HTERT RPE-1 (cell line): ENCODE results near the gene NDUFV1.
"Not testable (repeated sequence)": the region's sequence is repeated elsewhere in the genome, so short reads cannot be mapped to it uniquely, and the experiment has no call there.

Source experiments
- in situ Hi-C: fragments of 300-500 bp; cut with MboI; formaldehyde crosslinking; loops from 4 replicates; pipeline ENCODE4 v1.14.3; 2020; ENCODE audit warnings: low sequenced_read_pairs

The NDUFV1 gene

DNA sequence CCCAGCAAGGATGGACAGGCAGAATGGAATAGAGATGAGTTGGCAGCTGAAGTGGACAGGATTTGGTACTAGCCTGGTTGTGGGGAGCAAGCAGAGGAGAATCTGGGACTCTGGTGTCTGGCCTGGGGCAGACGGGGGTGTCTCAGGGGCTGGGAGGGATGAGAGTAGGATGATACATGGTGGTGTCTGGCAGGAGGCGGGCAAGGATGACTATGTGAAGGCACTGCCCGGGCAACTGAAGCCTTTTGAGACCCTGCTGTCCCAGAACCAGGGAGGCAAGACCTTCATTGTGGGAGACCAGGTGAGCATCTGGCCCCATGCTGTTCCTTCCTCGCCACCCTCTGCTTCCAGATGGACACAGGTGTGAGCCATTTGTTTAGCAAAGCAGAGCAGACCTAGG is 20.8 kb upstream of the NDUFV1 start:
- in situ Hi-C loops, result no loop called here

DNA sequence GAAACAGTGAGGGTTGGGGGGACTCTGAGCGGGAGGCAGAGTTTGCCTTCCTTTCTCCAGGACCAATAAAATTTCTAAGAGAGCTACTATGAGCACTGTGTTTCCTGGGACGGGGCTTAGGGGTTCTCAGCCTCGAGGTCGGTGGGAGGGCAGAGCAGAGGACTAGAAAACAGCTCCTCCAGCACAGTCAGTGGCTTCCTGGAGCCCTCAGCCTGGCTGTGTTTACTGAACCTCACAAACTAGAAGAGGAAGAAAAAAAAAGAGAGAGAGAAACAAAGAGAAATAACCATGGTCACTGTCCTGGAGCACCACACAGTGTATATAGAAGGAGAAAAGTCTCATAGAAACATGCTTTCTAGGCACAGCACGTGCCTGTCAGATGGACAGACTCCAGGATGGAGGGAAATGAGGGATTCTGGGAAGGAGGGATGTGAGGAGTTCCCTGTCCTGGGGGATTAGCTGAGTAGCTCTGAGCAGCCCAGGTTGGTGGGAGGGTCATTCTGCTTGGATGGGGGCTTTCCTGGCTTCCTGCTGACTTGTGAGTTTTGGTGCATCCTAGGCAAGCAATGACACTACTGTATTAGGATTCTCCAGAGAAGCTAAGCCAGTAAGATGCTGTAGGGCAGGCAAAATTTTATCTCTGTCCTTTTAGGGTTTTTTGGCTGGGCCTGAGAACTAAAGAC is 20.0 kb upstream of the NDUFV1 start:
- in situ Hi-C loops, result no loop called here

DNA sequence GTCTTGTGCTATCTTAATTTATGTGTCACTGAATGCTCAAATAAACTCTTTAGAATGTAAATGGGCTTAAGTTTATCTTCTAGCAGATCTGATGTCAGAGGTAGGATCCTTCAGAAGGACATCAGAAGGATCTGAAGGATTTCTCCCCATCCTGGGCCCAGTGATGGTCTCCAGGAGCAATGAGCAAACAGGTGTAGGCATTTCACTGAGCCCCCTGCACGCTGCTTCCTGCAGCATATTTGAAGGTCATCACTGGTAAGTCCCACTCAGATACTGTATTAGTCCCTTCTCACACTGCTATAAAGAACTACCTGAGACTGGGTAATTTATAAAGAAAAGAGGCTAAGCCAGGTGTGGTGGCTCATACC is 18.6 kb upstream of the NDUFV1 start:
- in situ Hi-C loops, result no loop called here

DNA sequence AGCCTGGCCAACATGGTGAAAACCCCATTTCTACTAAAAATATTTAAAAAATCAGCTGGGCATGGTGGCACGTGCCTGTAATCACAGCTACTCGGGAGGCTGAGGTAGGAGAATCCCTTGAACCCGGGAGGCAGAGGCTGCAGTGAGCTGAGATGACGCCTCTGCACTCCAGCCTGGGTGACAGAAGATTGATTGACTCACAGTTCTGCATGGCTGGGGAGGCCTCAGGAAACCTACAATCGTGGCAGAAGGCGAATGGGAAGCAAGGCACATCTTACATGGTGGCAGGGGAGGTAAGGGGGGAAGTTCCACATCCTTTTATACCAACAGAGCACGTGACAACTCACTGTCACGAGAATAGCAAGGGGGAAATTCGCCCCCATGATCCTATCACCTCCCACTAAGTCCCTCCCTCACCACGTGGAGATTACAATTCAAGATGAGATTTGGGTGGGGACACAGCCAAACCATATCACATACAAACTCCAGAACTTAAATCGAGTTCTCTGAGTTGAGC is 17.8 kb upstream of the NDUFV1 start:
- in situ Hi-C loops, result not testable (repeated sequence)

DNA sequence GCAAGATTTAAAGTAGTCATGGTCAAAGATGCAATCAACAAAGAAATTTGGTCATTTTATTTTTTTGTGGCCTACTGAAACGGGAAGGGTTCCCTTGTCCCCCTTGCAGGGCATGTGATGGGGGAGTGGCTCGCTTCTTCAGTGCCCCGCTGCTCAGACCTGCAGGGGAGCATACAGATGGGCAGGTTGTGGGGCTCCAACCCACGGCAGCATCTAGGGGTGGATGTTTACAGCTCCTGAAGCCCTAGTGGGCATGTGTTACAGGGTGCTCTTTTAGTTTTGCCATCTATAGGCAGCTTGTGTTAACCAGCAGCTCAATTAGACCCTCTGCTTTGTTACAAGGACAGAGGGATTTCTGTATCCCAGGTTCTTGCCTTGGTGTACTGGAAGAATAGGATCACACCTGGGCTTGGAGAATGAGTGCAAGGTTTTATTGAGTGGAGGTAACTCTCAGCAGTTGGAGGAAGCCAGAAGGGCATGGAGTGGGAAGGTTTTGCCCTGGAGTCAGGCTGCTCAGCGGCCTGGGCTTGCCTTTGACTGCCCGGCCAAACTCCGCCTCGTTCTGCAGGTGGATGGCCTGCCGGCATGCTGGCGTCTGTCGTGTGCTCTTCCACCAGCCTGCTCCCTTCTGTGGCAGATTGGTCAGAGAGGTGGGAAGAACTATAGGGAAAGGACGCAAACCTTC is 13.7 kb upstream of the NDUFV1 start:
- in situ Hi-C loops, result no loop called here

DNA sequence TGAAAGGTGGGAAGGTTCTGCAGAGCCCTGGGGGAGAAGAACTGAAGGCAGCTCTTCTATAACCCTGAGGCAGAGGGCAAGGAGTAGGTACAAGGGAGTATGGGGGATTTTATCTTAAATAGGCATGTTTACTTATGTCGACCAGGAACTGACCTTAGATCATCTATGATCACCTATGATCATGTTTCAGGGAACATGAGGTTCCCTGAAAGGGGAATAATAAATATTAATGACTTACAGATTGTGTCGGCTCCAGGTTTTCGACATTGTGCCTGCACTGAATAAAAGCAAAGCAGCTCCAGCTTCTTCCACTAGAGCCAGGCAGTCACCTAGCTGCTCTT is 13.2 kb upstream of the NDUFV1 start:
- in situ Hi-C loops, result no loop called here

DNA sequence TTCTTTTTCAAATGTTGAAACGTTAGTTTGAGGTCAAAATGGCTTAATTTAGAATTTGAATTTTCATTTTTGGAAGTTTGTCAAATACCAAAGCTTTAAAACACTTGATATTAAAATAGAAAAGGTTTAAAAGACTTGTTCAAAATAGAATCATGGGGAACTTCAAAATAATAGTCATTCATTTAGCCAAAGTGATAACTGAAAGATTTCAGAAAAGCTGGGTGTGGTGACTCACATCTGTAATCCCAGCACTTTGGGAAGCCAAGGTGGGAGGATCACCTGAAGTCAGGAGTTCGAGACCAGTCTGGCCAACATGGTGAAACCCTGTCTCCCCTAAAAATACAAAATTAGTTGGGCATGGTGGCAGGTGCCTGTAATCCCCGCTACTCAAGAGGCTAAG is 12.3 kb upstream of the NDUFV1 start:
- in situ Hi-C loops, result no loop called here

DNA sequence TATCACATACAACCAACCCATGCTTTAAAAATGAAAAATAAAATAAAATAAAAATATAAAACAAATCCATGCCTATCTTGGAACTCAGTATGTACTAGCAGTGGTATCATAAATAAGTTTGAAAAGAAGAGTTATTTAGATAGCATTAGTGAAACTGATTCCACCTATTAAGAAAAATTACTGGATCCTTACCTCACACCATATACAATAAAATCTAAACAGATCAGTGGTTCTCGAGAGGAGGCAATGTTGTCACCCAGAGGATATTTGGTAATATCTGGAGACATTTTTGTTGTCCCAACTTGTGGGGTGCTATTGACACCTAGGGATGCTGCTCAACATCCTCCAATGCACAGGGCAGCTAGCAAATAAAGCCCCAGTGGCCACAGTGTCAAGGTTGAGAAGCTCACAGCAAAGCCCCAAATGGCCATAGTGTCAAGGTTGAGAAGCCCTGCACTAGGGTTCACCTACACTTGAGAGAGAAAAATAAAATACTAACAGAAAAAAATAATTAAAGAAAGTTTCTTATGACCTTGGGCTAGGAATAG is 9.9 kb upstream of the NDUFV1 start:
- in situ Hi-C loops, result no loop called here

DNA sequence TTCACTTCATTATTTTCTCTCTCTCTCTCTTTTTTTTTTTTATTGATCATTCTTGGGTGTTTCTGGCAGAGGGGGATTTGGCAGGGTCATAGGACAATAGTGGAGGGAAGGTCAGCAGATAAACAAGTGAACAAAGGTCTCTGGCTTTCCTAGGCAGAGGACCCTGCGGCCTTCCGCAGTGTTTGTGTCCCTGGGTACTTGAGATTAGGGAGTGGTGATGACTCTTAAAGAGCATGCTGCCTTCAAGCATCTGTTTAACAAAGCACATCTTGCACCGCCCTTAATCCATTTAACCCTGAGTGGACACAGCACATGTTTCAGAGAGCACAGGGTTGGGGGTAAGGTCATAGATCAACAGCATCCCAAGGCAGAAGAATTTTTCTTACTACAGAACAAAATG is 9.3 kb upstream of the NDUFV1 start:
- in situ Hi-C loops, result not testable (repeated sequence)

DNA sequence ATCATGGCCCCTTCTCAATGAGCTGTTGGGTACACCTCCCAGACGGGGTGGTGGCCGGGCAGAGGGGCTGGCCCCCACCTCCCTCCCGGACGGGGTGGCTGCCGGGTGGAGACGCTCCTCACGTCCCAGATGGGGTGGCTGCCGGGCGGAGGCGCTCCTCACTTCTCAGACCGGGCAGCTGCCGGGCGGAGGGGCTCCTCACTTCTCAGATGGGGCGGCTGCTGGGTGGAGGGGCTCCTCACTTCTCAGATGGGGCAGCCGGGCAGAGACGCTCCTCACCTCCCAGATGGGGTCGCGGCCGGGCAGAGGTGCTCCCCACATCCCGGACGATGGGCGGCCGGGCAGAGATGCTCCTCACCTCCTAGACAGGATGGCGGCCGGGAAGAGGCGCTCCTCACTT is 8.8 kb upstream of the NDUFV1 start:
- in situ Hi-C loops, result not testable (repeated sequence)

DNA sequence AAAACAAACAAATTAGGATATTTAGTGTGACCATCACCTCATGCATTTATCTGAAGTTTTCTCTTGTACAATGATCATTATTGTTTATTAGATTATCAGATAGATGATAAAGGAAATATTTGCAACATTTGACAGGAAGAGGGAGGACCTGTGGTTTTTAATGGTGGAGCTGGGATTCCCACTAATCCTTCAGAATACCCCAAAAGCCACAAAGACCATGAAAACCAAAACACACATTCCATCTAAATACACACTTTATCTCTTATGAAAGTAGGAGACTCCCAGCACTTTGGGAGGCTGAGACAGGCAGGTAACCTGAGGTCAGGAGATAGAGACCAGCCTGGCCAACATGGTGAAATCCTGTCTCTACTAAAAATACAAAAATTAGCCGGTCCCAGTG is 7.6 kb upstream of the NDUFV1 start:
- in situ Hi-C loops, result no loop called here

DNA sequence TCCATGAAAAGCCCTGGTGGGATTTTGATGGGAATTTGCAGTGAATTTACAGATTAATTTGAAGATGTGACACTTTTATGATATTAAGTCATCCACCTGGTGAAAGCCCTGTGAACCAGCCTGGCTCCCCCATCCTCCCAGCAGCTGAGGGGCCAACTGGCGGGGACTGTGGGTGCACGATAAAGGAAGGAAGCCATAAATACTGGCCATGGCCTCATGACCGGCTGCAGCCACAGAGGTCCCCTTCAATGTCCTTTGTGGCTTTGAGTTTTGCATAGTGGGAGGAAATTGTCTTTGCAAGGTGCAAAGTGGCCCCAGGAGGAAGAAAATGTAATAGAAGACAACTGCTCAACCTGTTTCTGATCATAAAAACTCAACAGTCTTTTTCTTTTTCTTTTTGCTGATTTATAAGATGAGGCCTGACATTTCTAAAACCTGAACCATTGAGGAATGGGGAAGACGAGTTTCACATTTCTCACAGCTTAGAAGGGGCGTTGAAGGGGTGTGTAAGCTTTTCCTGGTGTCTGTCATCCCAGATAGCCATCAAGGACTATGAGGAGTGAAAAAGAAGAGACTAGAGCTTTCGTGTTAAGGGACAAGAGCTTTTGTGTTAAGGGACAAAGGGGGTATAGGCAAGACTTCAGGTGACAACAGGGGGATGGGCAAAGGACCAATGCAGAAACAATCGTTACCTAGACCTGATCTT is 6.3 kb upstream of the NDUFV1 start:
- in situ Hi-C loops, result no loop called here

DNA sequence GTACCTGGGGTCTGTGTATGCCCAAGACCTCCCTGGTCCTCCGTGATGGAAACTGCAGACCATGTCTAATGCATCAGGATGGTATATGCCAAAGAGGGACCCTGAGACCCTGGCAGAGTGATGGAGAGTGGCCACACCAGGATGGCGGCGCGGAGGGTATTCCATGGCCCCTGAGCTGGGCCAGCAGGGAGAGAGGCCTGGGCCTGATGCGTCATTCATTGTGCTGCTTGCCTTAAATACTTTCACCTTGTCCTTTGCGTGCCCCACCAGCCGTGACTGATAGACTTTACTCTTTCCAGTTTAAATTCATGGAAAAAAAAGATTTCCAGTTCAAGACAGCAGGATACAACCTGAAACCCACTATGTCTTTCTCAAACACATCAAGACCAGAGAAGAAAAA is 5.6 kb upstream of the NDUFV1 start:
- in situ Hi-C loops, result no loop called here

DNA sequence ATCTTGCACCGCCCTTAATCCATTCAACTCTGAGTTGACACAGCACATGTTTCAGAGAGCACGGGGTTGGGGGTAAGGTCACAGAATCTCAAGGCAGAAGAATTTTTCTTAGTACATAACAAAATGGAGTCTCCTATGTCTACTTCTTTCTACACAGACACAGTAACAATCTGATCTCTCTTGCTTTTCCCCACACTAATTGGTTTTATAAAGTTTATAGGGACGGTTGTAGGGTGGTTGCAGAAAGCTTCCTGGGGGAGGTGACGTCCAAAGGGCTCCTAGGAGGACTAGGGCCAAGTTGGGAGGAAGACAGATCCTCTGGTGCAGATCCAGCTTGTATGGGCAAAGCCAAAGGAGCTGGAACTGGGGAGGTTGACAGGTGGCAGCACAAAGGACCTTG is 2.6 kb upstream of the NDUFV1 start:
- in situ Hi-C loops, result not testable (repeated sequence)

DNA sequence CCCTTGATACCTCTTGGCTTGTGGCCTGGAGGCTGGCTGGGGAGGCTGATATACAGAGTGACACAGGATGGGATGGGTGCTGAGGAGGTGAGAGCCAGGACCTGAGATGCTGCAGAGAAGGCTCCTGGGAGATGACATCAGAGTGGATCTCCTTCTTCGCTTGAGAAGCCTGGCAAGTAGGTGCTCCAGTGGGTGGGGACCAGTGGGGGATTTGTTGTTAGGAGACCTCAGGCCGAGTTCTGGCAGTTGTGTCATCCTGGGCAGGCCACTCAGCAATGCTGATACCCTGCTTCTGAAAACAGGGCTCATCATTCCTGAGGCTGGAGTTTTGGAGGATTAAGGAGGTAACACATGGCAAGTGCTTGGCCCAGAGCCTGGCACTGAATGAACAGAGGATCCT is 1.9 kb upstream of the NDUFV1 start:
- in situ Hi-C loops, result no loop called here

DNA sequence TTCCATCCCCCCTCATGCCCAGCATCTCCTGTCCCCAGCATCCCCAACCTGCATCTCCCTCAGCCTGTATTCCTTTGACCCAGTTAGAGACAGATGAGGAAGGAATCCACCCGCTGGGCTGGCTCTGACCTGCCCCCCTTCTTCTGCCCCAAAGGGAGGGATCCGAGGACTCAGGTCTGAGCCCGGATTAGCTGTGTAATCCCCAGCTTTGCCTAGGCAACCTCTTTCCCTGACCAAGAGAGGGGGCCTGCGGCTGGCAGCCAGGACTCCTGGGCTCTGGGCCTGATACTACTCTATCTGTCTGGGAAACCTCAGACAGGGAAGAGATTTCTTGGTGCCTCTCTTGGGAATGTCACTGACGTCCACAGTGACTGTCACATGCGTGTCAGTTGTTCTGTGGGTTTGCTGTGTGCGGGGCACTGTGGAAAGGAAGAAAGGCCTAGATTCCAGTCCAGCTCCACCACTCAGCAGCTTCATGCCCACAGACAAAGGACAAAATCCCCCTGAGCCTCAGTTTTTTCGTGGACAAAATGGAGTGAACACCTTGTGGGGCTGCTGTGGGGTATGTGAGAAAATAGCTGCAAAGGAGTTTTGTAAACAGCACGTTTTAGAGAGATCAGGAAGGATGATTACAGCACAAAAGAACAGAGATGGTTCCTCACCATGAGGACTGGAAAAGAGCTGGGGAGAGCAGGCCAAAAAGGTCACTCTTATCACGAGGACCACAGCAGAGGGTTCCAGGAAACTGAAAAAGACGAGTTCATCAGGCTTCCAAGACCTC is 1.3 kb upstream of the NDUFV1 start:
- in situ Hi-C loops, result no loop called here

DNA sequence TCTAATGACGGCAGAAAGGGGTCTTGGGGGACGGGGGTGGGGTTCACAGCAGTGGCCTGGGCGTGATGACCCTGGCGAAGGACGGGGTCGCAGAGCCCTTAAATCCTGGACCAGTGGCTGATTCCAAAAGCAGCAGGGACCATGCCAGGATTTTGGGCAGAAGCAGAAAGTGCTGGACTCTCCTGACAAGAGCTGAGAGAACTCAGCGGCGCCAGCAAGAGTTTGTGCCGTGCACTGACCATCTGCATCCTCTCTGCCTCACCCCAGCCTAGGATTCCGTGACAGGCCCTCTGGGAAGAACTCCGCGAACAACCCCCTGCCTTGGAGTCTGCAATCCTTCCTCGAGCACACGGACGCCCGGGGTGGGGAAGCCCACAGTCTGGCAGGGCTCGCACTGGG is 644 bp upstream of the NDUFV1 start:
- in situ Hi-C loops, result no loop called here

DNA sequence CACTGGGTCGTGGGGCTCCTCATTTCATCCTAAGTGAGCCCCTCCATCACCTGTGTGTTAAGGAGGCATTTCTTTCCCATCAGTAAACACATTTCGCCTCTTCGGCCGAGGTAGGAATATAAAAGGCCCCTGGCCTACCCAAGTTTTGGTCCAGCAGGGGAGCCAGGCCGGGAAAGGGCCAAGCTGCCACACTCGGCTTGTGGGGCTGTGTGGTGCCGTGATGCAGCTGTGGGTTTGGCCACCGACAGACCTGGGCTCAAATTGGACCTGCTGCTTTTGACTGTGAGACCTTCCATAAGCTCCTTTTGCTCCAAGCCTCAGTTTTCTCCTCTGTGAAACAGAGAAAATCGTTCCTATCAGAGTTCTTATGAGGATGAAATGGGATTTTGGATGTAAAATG is 771 bp downstream of the NDUFV1 start:
- in situ Hi-C loops, result no loop called here

DNA sequence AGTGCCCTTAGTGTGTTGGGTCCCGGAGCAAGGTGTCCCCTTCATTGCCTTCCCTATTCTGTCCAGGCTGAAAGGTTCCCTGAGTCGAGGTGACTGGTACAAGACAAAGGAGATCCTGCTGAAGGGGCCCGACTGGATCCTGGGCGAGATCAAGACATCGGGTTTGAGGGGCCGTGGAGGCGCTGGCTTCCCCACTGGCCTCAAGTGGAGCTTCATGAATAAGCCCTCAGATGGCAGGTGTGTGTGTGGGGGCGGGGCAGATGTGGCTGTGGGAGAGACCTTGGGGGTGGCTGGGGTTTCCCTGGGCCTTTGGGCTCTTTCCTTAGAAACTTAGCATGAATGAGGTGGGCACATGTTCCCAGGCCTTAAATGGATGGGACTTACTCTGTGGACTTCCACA is 1.8 kb downstream of the NDUFV1 start:
- in situ Hi-C loops, result no loop called here

DNA sequence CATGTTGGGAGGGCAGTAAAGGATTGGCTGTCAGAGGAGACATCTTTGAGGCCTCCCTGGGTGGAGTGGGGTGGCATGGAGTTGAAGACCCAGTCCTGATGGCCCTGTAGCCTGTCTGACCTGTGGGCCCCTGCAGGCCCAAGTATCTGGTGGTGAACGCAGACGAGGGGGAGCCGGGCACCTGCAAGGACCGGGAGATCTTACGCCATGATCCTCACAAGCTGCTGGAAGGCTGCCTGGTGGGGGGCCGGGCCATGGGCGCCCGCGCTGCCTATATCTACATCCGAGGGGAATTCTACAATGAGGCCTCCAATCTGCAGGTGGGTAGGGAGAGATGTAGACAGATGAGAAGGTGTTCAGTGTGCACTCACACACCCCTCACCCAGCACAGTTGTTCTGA is 2.6 kb downstream of the NDUFV1 start:
- in situ Hi-C loops, result no loop called here

DNA sequence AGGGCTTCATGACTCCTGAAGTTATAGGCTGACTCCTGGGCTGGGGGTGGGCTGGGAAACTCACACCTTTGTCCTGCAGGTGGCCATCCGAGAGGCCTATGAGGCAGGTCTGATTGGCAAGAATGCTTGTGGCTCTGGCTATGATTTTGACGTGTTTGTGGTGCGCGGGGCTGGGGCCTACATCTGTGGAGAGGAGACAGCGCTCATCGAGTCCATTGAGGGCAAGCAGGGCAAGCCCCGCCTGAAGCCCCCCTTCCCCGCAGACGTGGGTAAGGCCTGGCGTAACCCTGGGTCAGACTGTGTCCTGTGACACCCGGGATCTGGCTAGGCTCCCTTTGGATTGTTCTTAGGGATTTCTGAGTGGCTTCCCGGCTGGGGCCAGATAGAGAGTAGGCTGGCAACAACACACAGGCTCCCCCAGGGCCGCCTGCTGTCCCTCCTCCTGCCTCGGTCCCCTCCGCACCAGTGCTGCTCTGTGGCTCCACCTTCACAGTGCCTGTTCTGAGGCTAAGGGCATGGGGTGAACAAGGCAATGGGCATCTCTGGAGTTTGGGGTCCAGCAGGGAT is 3.6 kb downstream of the NDUFV1 start:
- in situ Hi-C loops, result no loop called here
